Calu3 (cell line): ENCODE results near the gene C20orf144. TPM values are rescaled to one million over a fixed set of nuclear protein-coding genes. Genes with fewer than 3 reads are reported as not detected.

Experiments used
- BruUV-seq: library from RNA; stranded (reverse); fragments of 400-500 nt; replicated peaks from 2 replicates; lab custom pipeline; 2021; lab: Mats Ljungman, UMichigan
- CTCF ChIA-PET: fragments of 300-600 bp; sonication (Branson Sonifier 250); formaldehyde crosslinking; loops from one replicate; lab custom pipeline; 2022; ENCODE audit warnings: antibody characterized with exemption; lab: Charles Lee
- DNase-seq: peaks from one replicate; pipeline ENCODE4 v3.0.0; 2022
- H3K27ac Mint-ChIP-seq: one replicate; pipeline ENCODE4 v1.8.0; 2022; ENCODE audit warnings: mixed read lengths; ENCODE audit not compliant: unreplicated experiment
- H3K27me3 Mint-ChIP-seq: one replicate; pipeline ENCODE4 v1.8.0; 2022; ENCODE audit warnings: mixed read lengths; ENCODE audit not compliant: unreplicated experiment
- H3K36me3 Mint-ChIP-seq: one replicate; pipeline ENCODE4 v1.8.0; 2022; ENCODE audit warnings: mild to moderate bottlenecking, moderate library complexity, mixed read lengths; ENCODE audit not compliant: insufficient read depth, unreplicated experiment
- H3K4me1 Mint-ChIP-seq: one replicate; pipeline ENCODE4 v1.8.0; 2022; ENCODE audit warnings: mild to moderate bottlenecking, low read depth, mixed read lengths; ENCODE audit not compliant: unreplicated experiment
- H3K4me3 Mint-ChIP-seq: one replicate; pipeline ENCODE4 v1.8.0; 2022; ENCODE audit warnings: mild to moderate bottlenecking, low read depth, moderate library complexity, mixed read lengths; ENCODE audit not compliant: unreplicated experiment
- H3K9me3 Mint-ChIP-seq: one replicate; pipeline ENCODE4 v1.8.0; 2022; ENCODE audit warnings: low read depth, mixed read lengths; ENCODE audit not compliant: unreplicated experiment
- CTCF ChIP-seq: fragments of 200-600 bp; IDR thresholded peaks from one replicate; pipeline ENCODE4 v1.8.0; 2022; ENCODE audit warnings: antibody characterized with exemption; ENCODE audit not compliant: unreplicated experiment
- intact Hi-C: fragments of 100-400 bp; cut with micrococcal nuclease; formaldehyde crosslinking; loops from one replicate; pipeline ENCODE4 v1.10.0; 2022; ENCODE audit not compliant: unreplicated experiment
- total RNA-seq: library from RNA; stranded (reverse); gene quantifications from 2 replicates; pipeline ENCODE4 v1.2.3, GENCODE V29; 2022

Gene C20orf144
- total RNA-seq, 1 experiment from 2014 or later: 0.45 TPM

GRCh38 chr20:33626190-33626589, 35.9 kb upstream of the C20orf144 start:
- Mint-ChIP-seq H3K36me3 (peaks cover 32% of the 10 kb centered on the region), H3K4me3 (no peak overlapping the region), H3K27me3 (no peaks in the 10 kb centered on the region), H3K27ac (no peak overlapping the region), H3K4me1 (no peaks in the 10 kb centered on the region), H3K9me3 (no peaks in the 10 kb centered on the region)
- intact Hi-C loops: no loop called here
- TF ChIP-seq CTCF: no peak
- BruUV-seq: no TSS peak
- DNase-seq: no peak
- CTCF ChIA-PET: no interaction called here

GRCh38 chr20:33627577-33628216, 34.4 kb upstream of the C20orf144 start:
- CTCF ChIA-PET: no interaction called here
- intact Hi-C loops: no loop called here
- H3K27ac Mint-ChIP-seq: no peak overlapping the region
- DNase-seq: no peak
- H3K9me3 Mint-ChIP-seq: no peaks in the 10 kb centered on the region
- no peaks in the 10 kb centered on the region for H3K27me3 Mint-ChIP-seq
- no TSS peak for BruUV-seq
- peaks cover 32% of the 10 kb centered on the region for H3K36me3 Mint-ChIP-seq
- H3K4me3 Mint-ChIP-seq: no peak overlapping the region
- TF ChIP-seq CTCF: no peak
- no peaks in the 10 kb centered on the region for H3K4me1 Mint-ChIP-seq

- Mint-ChIP-seq H3K9me3 (no peaks in the 10 kb centered on the region), H3K27me3 (no peaks in the 10 kb centered on the region), H3K4me1 (no peaks in the 10 kb centered on the region), H3K4me3 (no peak overlapping the region), H3K36me3 (peaks cover 26% of the 10 kb centered on the region), H3K27ac (no peak overlapping the region)
- intact Hi-C loops: no loop called here
- no peak for TF ChIP-seq CTCF
- DNase-seq: no peak
- BruUV-seq: no TSS peak
- CTCF ChIA-PET: interaction anchor here (1.1 kb wide), 1 partner anchor 12 kb away, joined by 3 read pairs; no protein-coding TSS in a partner anchor
Measured at GRCh38 chr20:33629533-33629932, 32.6 kb upstream of the C20orf144 start.

GRCh38 chr20:33629979-33630378, 32.1 kb upstream of the C20orf144 start:
- Mint-ChIP-seq H3K4me3 (no peak overlapping the region), H3K27ac (no peak overlapping the region), H3K36me3 (peaks cover 22% of the 10 kb centered on the region), H3K27me3 (no peaks in the 10 kb centered on the region), H3K9me3 (no peaks in the 10 kb centered on the region), H3K4me1 (no peaks in the 10 kb centered on the region)
- CTCF ChIA-PET: interaction anchor here (1.8 kb wide), 1 partner anchor 10 kb away, joined by 8 read pairs; no protein-coding TSS in a partner anchor
- intact Hi-C loops: no loop called here
- no peak for TF ChIP-seq CTCF
- no TSS peak for BruUV-seq
- DNase-seq: no peak
